HG03025 (cell line): ENCODE results near the gene ATP8A2.

Experiments used
- ATAC-seq: cut with Tn5 transposase; IDR thresholded peaks from one replicate; pipeline ENCODE4 v1.9.1; 2021; ENCODE audit warnings: mild to moderate bottlenecking, moderate library complexity; ENCODE audit not compliant: unreplicated experiment, low FRiP score

Gene ATP8A2

DNA sequence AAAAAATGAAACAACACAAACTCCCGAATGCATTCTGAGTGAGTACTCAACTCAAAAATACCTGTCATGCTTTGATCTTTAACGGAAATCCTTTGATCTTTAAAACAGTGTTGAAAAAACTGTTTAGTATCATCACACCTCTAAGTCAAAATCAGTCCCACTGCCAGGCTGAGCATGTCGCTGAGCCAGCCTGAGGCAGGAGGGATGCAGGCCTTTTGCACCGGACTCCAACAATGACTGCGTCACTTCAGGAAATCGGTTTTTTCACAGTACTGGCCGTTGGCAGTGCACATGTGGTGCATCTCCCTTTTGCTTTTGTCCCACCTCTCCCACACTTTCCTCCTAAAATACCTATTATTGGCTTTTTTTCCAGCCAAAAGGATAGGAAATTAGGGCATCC lies 601.8 kb downstream of the ATP8A2 start:
- ATAC-seq: no peak

- no peak for ATAC-seq
These were observed 605.4 kb downstream of the ATP8A2 start for GRCh38 chr13:25977216-25977615.

- no peak for ATAC-seq
These were observed 605.9 kb downstream of the ATP8A2 start for GRCh38 chr13:25977671-25978070.

GRCh38 chr13:25978961-25979360 lies 607.2 kb downstream of the ATP8A2 start:
- ATAC-seq: no peak

DNA sequence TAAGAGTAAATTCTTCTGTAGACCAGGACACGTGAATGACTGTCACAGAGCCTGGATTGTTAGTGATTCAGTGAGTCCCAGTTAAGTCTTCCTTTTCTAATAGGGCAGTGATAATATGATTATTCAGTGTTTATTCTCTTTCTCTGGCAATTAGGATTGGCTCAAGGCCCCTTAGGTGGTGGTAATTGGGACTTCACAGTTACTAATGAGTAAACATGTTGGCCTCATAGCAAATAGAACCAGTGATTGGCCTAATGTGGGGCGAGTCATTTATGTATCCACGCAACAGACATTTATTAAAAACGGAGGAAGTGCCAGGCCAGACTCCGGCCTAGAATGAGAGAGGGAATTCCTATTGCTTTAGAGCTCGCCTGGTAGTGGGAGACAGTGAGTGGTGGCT lies 607.6 kb downstream of the ATP8A2 start:
- no peak for ATAC-seq

- ATAC-seq: no peak
These were observed 608.5 kb downstream of the ATP8A2 start for GRCh38 chr13:25980255-25980654.

- no peak for ATAC-seq
These were observed 609.3 kb downstream of the ATP8A2 start for GRCh38 chr13:25981060-25981459.

DNA sequence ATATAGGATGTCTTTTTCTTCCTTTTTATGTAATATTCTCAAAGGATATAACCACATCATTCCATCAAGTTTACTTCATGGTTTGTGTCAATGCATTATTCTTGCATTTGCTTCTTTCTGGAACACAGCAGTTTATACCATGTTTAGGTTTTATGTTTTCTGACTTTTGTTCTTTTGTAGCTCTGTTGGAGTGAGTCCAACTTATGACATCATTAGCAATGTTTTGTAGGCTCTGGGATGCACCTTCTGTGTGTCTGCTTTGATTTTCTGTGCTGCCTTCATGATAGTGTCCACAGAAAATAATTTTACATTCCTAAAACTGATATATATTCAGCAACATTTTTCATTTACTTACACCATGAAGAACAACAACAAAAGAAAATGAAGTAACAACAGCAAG lies 611.1 kb downstream of the ATP8A2 start:
- no peak for ATAC-seq

- no peak for ATAC-seq
These were observed 616.2 kb downstream of the ATP8A2 start for GRCh38 chr13:25987987-25988386.

GRCh38 chr13:25988661-25989060 lies 616.9 kb downstream of the ATP8A2 start:
- ATAC-seq: no peak

GRCh38 chr13:25990801-25991200 lies 619.0 kb downstream of the ATP8A2 start:
- ATAC-seq: no peak

DNA sequence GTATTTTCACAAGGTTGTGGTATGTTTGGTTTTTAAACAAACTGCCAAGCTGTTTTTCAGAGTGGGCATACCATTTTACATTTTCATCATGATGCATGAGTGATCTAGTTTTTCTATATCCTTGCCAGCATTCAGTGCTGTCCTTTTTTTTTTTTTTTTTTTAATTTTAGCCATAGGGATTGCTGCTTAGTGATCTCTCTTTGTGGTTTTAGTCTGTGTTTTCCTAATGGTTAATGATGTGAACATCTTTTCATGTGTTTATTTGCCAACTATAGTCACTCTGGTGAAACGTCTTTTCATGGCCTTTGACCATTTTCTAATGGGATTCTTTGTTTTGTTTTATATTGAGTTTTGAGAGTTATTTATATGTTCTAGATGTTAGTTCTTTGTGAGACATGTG lies 620.3 kb downstream of the ATP8A2 start:
- no peak for ATAC-seq

DNA sequence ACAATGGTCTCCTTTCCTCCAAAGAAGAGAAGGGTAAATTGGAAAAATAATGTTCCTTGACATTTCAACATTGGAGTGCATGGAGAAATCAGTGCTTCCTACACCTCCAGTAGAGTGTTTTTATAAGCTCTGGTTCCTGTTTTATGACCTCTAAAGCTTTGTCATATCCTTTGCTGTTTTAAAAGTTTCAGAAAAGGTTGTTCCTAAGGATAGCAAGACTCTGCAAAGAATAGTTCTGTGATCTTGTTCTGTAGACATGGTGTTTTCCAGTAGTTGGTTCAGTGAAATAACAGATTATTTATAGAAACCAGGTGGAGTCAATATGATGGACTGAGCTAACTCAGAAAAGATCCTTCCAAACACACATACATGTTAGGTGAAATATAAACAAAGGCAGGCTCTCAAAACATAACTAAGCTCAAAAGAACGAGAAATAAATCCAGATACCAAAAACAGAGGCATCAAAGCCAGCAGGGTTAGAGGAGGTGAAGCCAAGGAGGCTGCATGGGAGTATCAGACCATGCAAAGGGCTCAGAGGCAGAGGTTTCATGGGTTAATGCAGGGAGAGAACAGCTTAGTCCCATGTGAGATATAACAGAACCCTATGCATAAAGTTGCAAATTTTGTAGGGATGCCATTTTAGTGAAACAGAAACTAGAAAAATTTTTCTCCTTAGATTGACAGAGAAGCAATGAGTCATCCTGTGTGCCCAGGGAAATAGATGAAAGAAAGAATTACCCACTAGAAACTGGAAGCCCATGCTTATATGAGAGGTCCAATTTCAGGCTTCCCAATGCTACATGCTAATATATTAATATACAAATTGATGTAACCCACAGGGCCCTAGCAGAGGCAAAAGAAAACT lies 635.7 kb downstream of the ATP8A2 start:
- ATAC-seq: no peak

DNA sequence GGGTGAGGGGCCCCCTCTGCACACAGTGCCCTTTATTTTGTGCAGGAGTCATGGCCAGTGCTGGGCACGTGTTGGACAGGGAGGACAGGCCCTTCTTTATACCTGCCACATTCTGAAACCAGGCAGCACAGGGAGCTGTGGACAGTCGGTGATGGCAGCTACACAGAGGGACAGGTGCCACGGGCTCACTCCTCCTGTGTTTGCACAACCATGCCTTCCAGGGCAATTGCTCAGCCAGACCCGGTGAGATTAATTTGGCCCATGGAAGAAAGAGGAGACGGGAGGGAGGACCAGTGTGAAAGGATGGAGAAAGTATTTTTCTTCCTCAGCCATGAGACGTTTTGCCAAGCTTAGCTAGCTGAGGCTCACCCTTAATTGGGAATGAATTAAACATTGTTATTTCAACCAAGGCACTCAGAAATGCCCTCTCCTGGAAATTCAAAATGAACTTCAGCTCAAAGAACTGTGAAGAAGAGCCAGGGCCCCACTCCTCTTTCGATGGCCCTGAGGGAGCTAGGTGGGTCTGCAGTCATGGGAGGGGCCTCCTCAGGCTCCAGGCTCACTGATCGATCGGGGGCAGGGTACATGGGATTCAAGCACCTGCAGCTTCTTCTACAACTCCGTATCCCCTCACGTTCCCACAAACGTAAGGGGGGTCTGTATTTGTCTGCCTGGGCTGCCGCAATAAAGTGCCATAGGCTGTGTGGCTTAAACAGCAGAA lies 638.9 kb downstream of the ATP8A2 start:
- ATAC-seq: no peak

GRCh38 chr13:26011208-26011573 lies 639.4 kb downstream of the ATP8A2 start:
- no peak for ATAC-seq

DNA sequence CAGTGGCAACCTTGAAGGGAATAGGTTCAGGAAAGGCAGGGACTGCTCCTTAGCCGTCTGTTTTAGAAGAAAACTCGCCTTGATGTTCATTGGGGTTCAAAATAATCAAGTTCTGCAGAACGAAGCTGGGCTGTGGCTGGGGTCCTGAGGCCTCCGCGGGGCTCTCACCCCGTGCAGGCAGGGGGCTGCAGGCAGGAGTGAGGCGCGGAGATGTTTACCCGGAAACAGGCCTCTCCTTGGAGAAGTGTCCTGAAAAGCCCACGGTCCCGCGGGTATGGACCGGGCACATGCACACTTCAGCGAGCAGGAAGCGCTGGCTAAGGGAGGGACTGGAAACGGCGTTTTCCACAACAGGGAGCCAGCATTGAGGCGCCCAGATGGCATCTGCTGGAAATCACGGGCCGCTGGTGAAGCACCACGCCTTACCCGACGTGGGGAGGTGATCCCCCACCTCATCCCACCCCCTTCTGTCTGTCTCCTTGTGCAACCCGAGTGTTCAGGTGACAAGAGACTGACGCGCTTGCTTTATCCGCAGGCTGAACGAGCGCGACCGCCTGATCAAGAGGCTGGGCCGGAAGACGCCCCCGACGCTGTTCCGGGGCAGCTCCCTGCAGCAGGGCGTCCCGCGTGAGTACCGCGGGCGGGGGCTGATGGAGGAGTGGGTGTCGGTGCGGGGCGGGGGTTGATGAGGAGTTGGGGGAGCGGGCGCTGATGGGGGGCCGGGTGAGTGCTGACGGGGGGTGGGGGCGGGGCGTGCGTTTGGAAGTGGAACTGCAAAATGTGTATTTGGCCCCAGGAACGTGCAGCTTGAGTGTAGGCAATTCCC lies 640.4 kb downstream of the ATP8A2 start:
- no peak for ATAC-seq

DNA sequence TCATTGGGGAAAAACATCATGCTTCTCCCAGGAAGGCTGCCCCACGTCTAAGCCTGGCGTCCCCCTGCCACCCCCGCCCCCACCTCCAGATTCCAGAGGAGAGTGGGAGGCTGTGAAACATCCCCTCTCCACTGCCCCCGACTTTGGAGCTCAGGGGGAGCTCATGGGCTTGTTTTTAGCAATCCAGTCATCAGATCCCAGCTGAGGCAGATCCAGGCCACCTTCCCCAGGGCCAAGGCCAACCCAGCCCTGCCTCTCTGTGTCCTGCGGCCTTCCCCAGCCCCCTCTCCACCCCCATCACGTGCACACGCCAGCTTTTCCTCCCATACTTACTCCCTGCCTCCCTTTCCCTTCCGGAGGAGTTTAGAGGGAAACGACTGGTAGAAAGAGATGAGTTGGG lies 641.2 kb downstream of the ATP8A2 start:
- no peak for ATAC-seq

GRCh38 chr13:26015271-26016125 lies 643.7 kb downstream of the ATP8A2 start:
- ATAC-seq: no peak

GRCh38 chr13:26016189-26016588 lies 644.4 kb downstream of the ATP8A2 start:
- ATAC-seq: no peak
